Fibroblast of lung (primary cell): ENCODE measurements around the gene ADIPOR1. TPM values are rescaled to one million over a fixed set of nuclear protein-coding genes. Genes with fewer than 3 reads are reported as not detected.
A peak's percentile ranks its signal among the peaks of the same experiment; 100 is the strongest.

Experiments used
- DNase-seq, 2 donors: peaks; one replicate each; pipeline versions ENCODE4 v3.0.0 to v3.0.0-alpha.2; 2010; ENCODE audit warnings: low read depth in 2 of 2
- H2AFZ ChIP-seq: 2 replicates; pipeline ENCODE4 v1.5.1; 2012; ENCODE audit warnings: low read length, control low read depth, inconsistent platforms
- H3K27ac ChIP-seq: 2 replicates; pipeline ENCODE4 v1.5.1; 2011; ENCODE audit warnings: low read length, control low read depth; ENCODE audit not compliant: insufficient read depth
- H3K27me3 ChIP-seq: 2 replicates; pipeline ENCODE4 v1.5.1; 2011; ENCODE audit warnings: mild to moderate bottlenecking, low read length; ENCODE audit not compliant: control insufficient read depth, insufficient read depth
- H3K36me3 ChIP-seq: 2 replicates; pipeline ENCODE4 v1.5.1; 2011; ENCODE audit warnings: low read length; ENCODE audit not compliant: control insufficient read depth, insufficient read depth
- H3K4me1 ChIP-seq: 2 replicates; pipeline ENCODE4 v1.5.1; 2011; ENCODE audit warnings: low read length; ENCODE audit not compliant: control insufficient read depth, insufficient read depth; ENCODE audit errors: extremely low read depth
- H3K4me2 ChIP-seq: 2 replicates; pipeline ENCODE4 v1.5.1; 2011; ENCODE audit warnings: low read length, control low read depth; ENCODE audit not compliant: insufficient read depth; ENCODE audit errors: extremely low read depth
- H3K4me3 ChIP-seq, 4 experiments: fragments of 200-600 bp in 1 of 4; sonication (generic) in 1 of 4; replicated peaks in 1 of 4; 2 replicates each; pipeline ENCODE4 v1.5.1; 2011 to 2016; ENCODE audit warnings: low read length in 4 of 4, low read depth in 3 of 4, mild to moderate bottlenecking in 3 of 4, control low read depth in 2 of 4, inconsistent platforms in 1 of 4, mixed read lengths in 1 of 4; ENCODE audit not compliant: insufficient read depth in 1 of 4; ENCODE audit errors: control extremely low read depth in 1 of 4
- H3K79me2 ChIP-seq: 2 replicates; pipeline ENCODE4 v1.5.1; 2012; ENCODE audit warnings: mild to moderate bottlenecking, low read length, inconsistent platforms; ENCODE audit not compliant: control insufficient read depth, insufficient read depth
- H3K9ac ChIP-seq: 2 replicates; pipeline ENCODE4 v1.5.1; 2011; ENCODE audit warnings: mild to moderate bottlenecking, low read length, control low read depth; ENCODE audit not compliant: insufficient read depth
- H3K9me3 ChIP-seq: 2 replicates; pipeline ENCODE4 v1.5.1; 2012; ENCODE audit warnings: low read depth, low read length; ENCODE audit not compliant: control insufficient read depth, insufficient read depth
- H4K20me1 ChIP-seq: 2 replicates; pipeline ENCODE4 v1.5.1; 2011; ENCODE audit warnings: low read length; ENCODE audit not compliant: control insufficient read depth, insufficient read depth; ENCODE audit errors: extremely low read depth
- CTCF ChIP-seq, 2 donors: IDR thresholded peaks in 1 of 2; conservative IDR thresholded peaks in 1 of 2; 1 replicate in 1 of 2; 2 replicates in 1 of 2; pipeline ENCODE4 v1.5.1; 2011 to 2012; ENCODE audit warnings: low read length in 2 of 2, control low read depth in 1 of 2, inconsistent platforms in 1 of 2, low read depth in 1 of 2, mild to moderate bottlenecking in 1 of 2
- EZH2 ChIP-seq: IDR thresholded peaks from 2 replicates; pipeline ENCODE4 v1.5.1; 2012; ENCODE audit warnings: low read length, control low read depth, mild to moderate bottlenecking; ENCODE audit errors: missing control alignments
- polyA plus RNA-seq, 2 donors: library from polyadenylated mRNA; depleted of rRNA in 1 of 2; stranded (reverse) in 1 of 2; unstranded in 1 of 2; fragments of >200 nt; gene quantifications; 2 replicates each; pipeline ENCODE4 v1.2.1, GENCODE V29; 2011 to 2012; ENCODE audit warnings: missing spikeins in 1 of 2
- total RNA-seq: library from RNA; depleted of rRNA; stranded (reverse); fragments of >200 nt; gene quantifications from 2 replicates; pipeline ENCODE4 v1.2.1, GENCODE V29; 2014

ADIPOR1 gene
- total and polyA plus RNA-seq, 2 donors (not counting 1 experiment from before 2014, with no cell fraction given) = 81.7 to 116 TPM

GRCh38 chr1:202961220-202961880, 3.2 kb upstream of the ADIPOR1 start:
- H3K9me3 ChIP-seq = no peaks in the 10 kb centered on the region
- H3K4me3 ChIP-seq = no peak overlapping the region
- no peak overlapping the region for H3K4me2 ChIP-seq
- no peak overlapping the region for H2AFZ ChIP-seq
- no peak for TF ChIP-seq EZH2
- no peak for TF ChIP-seq CTCF (conservative IDR thresholded peaks at IDR 0.05 in 1 of 2, IDR thresholded peaks at IDR 0.05 in 1 of 2; ENCODE audit: low read depth in 1 of 2, low read length in 2 of 2)
- H4K20me1 ChIP-seq = no peaks in the 10 kb centered on the region
- peaks cover 9% of the 10 kb centered on the region for H3K36me3 ChIP-seq
- peaks cover 14% of the 10 kb centered on the region for H3K79me2 ChIP-seq
- DNase-seq = no peak
- peaks cover 13% of the 10 kb centered on the region for H3K4me1 ChIP-seq
- no peak overlapping the region for H3K9ac ChIP-seq
- no peak overlapping the region for H3K27ac ChIP-seq
- H3K27me3 ChIP-seq = no peaks in the 10 kb centered on the region

- Histone ChIP-seq H3K4me1 (peaks cover 12% of the 10 kb centered on the region), H3K9ac (no peak overlapping the region), H3K27ac (no peak overlapping the region), H3K4me2 (no peak overlapping the region), H3K4me3 (no peak overlapping the region), H3K36me3 (peaks cover 9% of the 10 kb centered on the region), H4K20me1 (no peaks in the 10 kb centered on the region), H3K9me3 (no peaks in the 10 kb centered on the region), H3K79me2 (peaks cover 32% of the 10 kb centered on the region), H3K27me3 (no peaks in the 10 kb centered on the region), H2AFZ (no peak overlapping the region)
- TF ChIP-seq CTCF (conservative IDR thresholded peaks at IDR 0.05 in 1 of 2, IDR thresholded peaks at IDR 0.05 in 1 of 2; ENCODE audit: low read depth in 1 of 2, low read length in 2 of 2) (no peak), EZH2 (no peak)
- peak; percentile 49 to 58 for DNase-seq
Observed at GRCh38 chr1:202959276-202959620, 1.1 kb upstream of the ADIPOR1 start.

- DNase-seq = no peak
- Histone ChIP-seq H3K27ac (no peak overlapping the region), H3K79me2 (peaks cover 37% of the 10 kb centered on the region), H3K4me2 (peak overlapping the region; percentile 94), H4K20me1 (peaks cover under 1% of the 10 kb centered on the region), H3K4me3 (peak overlapping the region; percentile 32 to 96 (median 82)), H3K36me3 (peaks cover 9% of the 10 kb centered on the region), H3K27me3 (no peaks in the 10 kb centered on the region), H2AFZ (peak overlapping the region; percentile 72), H3K4me1 (peaks cover 12% of the 10 kb centered on the region), H3K9ac (peak overlapping the region; percentile 9), H3K9me3 (no peaks in the 10 kb centered on the region)
- TF ChIP-seq CTCF (conservative IDR thresholded peaks at IDR 0.05 in 1 of 2, IDR thresholded peaks at IDR 0.05 in 1 of 2; ENCODE audit: low read depth in 1 of 2, low read length in 2 of 2) (no peak), EZH2 (no peak)
Observed at GRCh38 chr1:202958544-202959275, 598 bp upstream of the ADIPOR1 start.
